Muscle of back (tissue), 11 donors: Measurements from ENCODE around the gene MAP1LC3B2. TPM values are rescaled to one million over a fixed set of nuclear protein-coding genes. Genes with fewer than 3 reads are reported as not detected.

Experiments
- DNase-seq, 3 donors: peaks; one replicate each; pipeline versions ENCODE4 v3.0.0 to v3.0.0-alpha.2; 2013
- polyA plus RNA-seq, 10 donors: library from polyadenylated mRNA; unstranded; fragments of 120-200 nt; gene quantifications; one replicate each; pipeline ENCODE4 v1.2.1, GENCODE V29; 2013; ENCODE audit not compliant: insufficient read length in 10 of 10

The MAP1LC3B2 gene
- polyA plus RNA-seq, 10 donors: 3.4 to 8.6 (median 6.6) TPM

DNA sequence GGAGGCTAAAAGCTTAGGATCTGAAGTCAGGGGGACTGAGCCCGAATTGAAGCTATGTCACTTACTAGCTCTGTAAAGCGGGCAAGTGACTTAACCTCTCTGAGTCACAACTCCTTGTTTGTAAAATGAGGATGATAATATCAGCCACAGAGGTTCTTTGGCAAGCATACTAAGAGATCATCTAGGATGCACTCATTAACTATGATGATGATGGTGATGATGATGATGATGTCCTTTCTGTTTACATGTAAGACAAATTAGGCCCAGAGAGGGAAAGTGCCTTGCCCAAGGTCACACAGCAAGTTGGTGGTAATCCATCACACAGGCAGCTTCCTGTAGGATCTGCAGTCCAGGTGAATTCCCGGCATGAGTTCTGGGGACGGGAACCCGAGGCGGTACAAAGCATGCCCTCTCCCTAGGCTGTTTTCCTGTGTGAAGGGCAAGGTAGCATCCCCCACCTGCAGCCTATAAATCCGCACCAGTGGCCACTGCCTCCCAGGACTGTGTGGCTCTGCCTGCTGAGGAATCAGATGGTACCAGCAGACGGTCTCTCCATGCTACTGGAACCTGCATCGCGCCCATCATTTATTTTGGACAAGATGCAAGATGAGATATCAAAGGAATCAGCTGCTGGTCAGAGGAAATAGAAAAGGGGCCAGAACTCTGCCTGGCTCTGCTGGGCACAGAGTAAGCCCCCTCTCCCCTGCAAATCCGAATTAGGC, 55.2 kb downstream of the MAP1LC3B2 start:
- no peak for DNase-seq

DNA sequence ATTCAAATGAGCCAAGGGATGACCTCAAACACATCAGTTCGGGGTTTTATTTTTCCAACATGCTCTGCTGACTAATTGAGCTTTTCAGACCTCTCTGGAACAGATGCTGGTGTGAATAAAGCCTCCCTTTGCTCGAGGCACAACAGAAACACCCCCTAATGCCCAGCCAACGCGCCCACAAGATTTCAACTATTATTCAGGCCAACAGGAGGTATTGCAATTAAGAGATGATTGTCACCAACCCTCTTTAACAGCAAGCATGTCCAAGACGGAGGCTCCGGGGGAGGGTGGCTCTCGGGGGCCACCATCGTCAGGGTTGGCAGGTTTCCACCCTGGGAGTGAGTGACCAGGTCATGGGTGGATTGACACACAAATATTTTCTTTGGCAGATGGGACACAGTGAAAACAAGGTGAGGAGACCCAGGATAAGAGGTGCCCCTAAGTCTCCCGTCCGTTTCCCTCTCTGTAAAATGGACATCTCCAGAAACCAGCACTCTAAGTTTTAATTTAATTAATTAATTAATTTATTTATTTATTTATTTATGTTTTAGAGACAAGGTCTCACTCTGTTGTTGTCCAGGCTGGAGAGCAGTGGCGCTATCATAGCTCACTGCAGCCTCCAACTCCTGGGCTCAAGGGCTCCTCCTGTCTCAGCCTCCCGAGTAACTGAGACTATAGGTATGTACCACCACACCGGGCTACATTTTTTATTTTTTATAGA, 56.1 kb downstream of the MAP1LC3B2 start:
- DNase-seq: no peak

GRCh38 chr12:116616536-116617248, 57.5 kb downstream of the MAP1LC3B2 start:
- no peak for DNase-seq

GRCh38 chr12:116619246-116619645, 60.1 kb downstream of the MAP1LC3B2 start:
- no peak for DNase-seq

DNA sequence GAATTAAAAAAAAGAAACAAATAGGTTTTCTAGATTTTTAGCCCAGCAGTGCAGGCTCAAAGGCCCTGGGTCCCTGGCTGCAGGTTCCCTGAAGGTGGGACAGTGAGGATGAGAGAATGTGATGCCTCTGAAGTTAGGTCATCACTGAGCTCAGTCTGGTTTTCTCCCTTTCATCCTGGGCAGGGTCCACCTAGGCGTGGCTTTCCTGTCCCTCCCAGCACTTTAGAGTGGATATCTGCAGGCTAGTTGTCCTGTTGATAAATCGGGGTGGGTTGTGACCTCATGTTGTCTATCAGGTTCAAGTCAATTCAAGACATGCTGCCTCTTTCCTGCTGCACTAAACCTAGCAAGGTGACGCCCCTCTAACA, 60.9 kb downstream of the MAP1LC3B2 start:
- no peak for DNase-seq

GRCh38 chr12:116620492-116621191, 61.5 kb downstream of the MAP1LC3B2 start:
- DNase-seq: peak in 1 of 3 donors; percentile 63

GRCh38 chr12:116621194-116621593, 62.0 kb downstream of the MAP1LC3B2 start:
- no peak for DNase-seq

- DNase-seq: no peak
These were observed 65.3 kb downstream of the MAP1LC3B2 start for GRCh38 chr12:116624516-116624915.

DNA sequence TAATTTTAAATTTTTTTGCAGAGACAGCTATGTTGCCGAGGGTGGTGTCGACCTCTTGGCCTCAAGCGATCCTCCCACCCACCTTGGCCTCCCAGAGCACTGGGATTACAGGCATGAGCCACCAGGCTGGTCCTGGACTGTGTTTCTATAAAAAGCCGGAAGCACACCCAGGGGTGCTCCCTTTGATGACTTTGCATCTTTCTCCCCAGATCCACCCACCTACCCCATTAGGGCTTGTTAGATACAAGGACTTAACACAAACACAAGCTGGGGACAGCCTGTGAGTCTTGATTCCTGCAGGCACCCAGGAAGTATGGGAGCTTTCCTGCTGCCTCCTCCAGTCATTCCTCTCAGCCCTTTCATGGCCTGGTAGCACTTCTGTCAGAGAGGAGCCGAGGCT, 67.0 kb downstream of the MAP1LC3B2 start:
- DNase-seq: no peak

Other genes with a start within 250 kb of the MAP1LC3B2 start
- gene SPRING1, start 178.7 kb downstream of the MAP1LC3B2 start, polyA plus RNA-seq: 10 to 100 TPM in 9 of 10 donors, 1 to 10 TPM in 1; 9.5 to 17.4 (median 12.2) TPM
- 1 to 10 TPM; 1.0 to 1.7 (median 1.5) TPM for gene RNFT2, start 178.9 kb downstream of the MAP1LC3B2 start, polyA plus RNA-seq